ENCODE results near the gene RAB4A. TPM values are rescaled to one million over a fixed set of nuclear protein-coding genes. Genes with fewer than 3 reads are reported as not detected.
"Not testable (repeated sequence)": the region's sequence is repeated elsewhere in the genome, so short reads cannot be mapped to it uniquely, and the experiment has no call there.

RAB4A gene
- polyA plus RNA-seq, 2 of the 4 experiments (the other 2 are of a cell fraction), result 31.5 to 38.4 TPM

- no peak overlapping the region for H3K4me3 ChIP-seq
- ATAC-seq, result no peak
- whole genome bisulfite sequencing (ENCODE audit: missing lambda C conversion rate), result 91% methylated on average over 12 of the region's 12 CpGs
Measured at GRCh38 chr1:229326601-229327000, 55.7 kb downstream of the RAB4A start.

GRCh38 chr1:229327765-229328164 is 56.9 kb downstream of the RAB4A start:
- POLR2A ChIA-PET; DNase-seq (ENCODE audit: low read depth in 1 of 2, low spot score in 1 of 2); H3K4me1 ChIP-seq; FAIRE-seq; H3K27ac ChIP-seq; ATAC-seq; H3K4me2 ChIP-seq; H3K9me3 ChIP-seq; H3K4me3 ChIP-seq: not testable (repeated sequence)
- CTCF ChIA-PET, result interaction anchor here (0.7 kb wide), 1 partner anchor 1566 kb away, joined by 3 read pairs; no protein-coding TSS in a partner anchor
- WGBS (ENCODE audit: missing lambda C conversion rate), result 87% methylated on average over 6 of the region's 6 CpGs

More at GRCh38 chr1:229326601-229327000, 55.7 kb downstream of the RAB4A start:
- no peak overlapping the region for H3K4me2 ChIP-seq
- FAIRE-seq (no peak), DNase-seq (ENCODE audit: low read depth in 1 of 2, low spot score in 1 of 2) (no peak)
- H3K27ac ChIP-seq, result no peak overlapping the region
- no peaks in the 10 kb centered on the region for H3K4me1 ChIP-seq
- POLR2A ChIA-PET, result no interaction called here
- no peak for TF ChIP-seq ATOH8 (CRISPR knock-in tag; IDR thresholded peaks at IDR 0.05; ENCODE audit: low read depth)
- no peak for TF ChIP-seq CBX8 (IDR thresholded peaks at IDR 0.05)
- TF ChIP-seq CHD4 (IDR thresholded peaks at IDR 0.05; ENCODE audit: borderline replicate concordance), result no peak
- no peak for TF ChIP-seq HDAC2 (IDR thresholded peaks at IDR 0.05)
- no peak for TF ChIP-seq HOXB5 (CRISPR knock-in tag; IDR thresholded peaks at IDR 0.05)
- no peak for TF ChIP-seq JUN (IDR thresholded peaks at IDR 0.05)
- TF ChIP-seq TP53 (CRISPR knock-in tag; IDR thresholded peaks at IDR 0.05), result no peak
- no peak for TF ChIP-seq E2F6 (IDR thresholded peaks at IDR 0.05; ENCODE audit: borderline replicate concordance, low read depth)
- TF ChIP-seq KDM5A (IDR thresholded peaks at IDR 0.05), result no peak
- TF ChIP-seq PHF8 (IDR thresholded peaks at IDR 0.05; ENCODE audit: borderline replicate concordance, low read depth), result no peak
- TF ChIP-seq CTCF (IDR thresholded peaks at IDR 0.05), result no peak
- TF ChIP-seq SREBF2 (IDR thresholded peaks at IDR 0.05), result no peak
- TF ChIP-seq HEYL (CRISPR knock-in tag; IDR thresholded peaks at IDR 0.05), result no peak
- TF ChIP-seq MYC (IDR thresholded peaks at IDR 0.05; ENCODE audit: borderline replicate concordance, low read length), result no peak
- TF ChIP-seq RCOR1 (IDR thresholded peaks at IDR 0.05; ENCODE audit: low read depth, low read length), result no peak
- TF ChIP-seq ZSCAN20 (CRISPR knock-in tag; IDR thresholded peaks at IDR 0.05), result no peak
- no peak for TF ChIP-seq JUNB (IDR thresholded peaks at IDR 0.05)
- no peak for TF ChIP-seq ZC3H11A (IDR thresholded peaks at IDR 0.05)
- CTCF ChIA-PET, result interaction anchor here (0.6 kb wide), 1 partner anchor 43 kb away, joined by 3 read pairs; no protein-coding TSS in a partner anchor
- no peaks in the 10 kb centered on the region for H3K9me3 ChIP-seq

- no peak overlapping the region for H3K4me2 ChIP-seq
- ChIA-PET CTCF (interaction anchor here (0.6 kb wide), 1 partner anchor 671 kb away, joined by 3 read pairs; no protein-coding TSS in a partner anchor), POLR2A (no interaction called here)
- no peak for DNase-seq (ENCODE audit: low read depth in 1 of 2, low spot score in 1 of 2)
- no peak overlapping the region for H3K4me3 ChIP-seq
- 71% methylated on average over 7 of the region's 7 CpGs for WGBS (ENCODE audit: missing lambda C conversion rate)
- ATAC-seq, result no peak; a peak in 1 of 6 replicates
- no peaks in the 10 kb centered on the region for H3K4me1 ChIP-seq
- no peak for FAIRE-seq
- H3K27ac ChIP-seq, result no peak overlapping the region
- peaks cover 3% of the 10 kb centered on the region; the same call in 2 of the 3 replicates for H3K9me3 ChIP-seq
- TF ChIP-seq KDM1A (IDR thresholded peaks at IDR 0.05; ENCODE audit: low read depth), result no peak
- no peak for TF ChIP-seq ZC3H11A (IDR thresholded peaks at IDR 0.05)
- no peak for TF ChIP-seq HOXB5 (CRISPR knock-in tag; IDR thresholded peaks at IDR 0.05)
- no peak for TF ChIP-seq CBX2 (IDR thresholded peaks at IDR 0.05; ENCODE audit: borderline replicate concordance, low read depth)
- no peak for TF ChIP-seq CHD4 (IDR thresholded peaks at IDR 0.05; ENCODE audit: borderline replicate concordance)
- no peak for TF ChIP-seq BHLHE40 (IDR thresholded peaks at IDR 0.05; ENCODE audit: low read depth, low read length)
- no peak for TF ChIP-seq SREBF2 (IDR thresholded peaks at IDR 0.05)
- no peak for TF ChIP-seq ATOH8 (CRISPR knock-in tag; IDR thresholded peaks at IDR 0.05; ENCODE audit: low read depth)
- no peak for TF ChIP-seq JUN (IDR thresholded peaks at IDR 0.05)
- no peak for TF ChIP-seq RNF2 (IDR thresholded peaks at IDR 0.05; ENCODE audit: borderline replicate concordance, low read depth)
- TF ChIP-seq CHD2 (IDR thresholded peaks at IDR 0.05; ENCODE audit: low read length, partially characterized antibody), result no peak
- TF ChIP-seq HES2 (IDR thresholded peaks at IDR 0.05), result no peak
- no peak for TF ChIP-seq EP300 (IDR thresholded peaks at IDR 0.05)
- TF ChIP-seq GATA3 (IDR thresholded peaks at IDR 0.05; ENCODE audit: borderline replicate concordance), result no peak
- no peak for TF ChIP-seq RAD21 (conservative IDR thresholded peaks at IDR 0.05 in 1 of 2, IDR thresholded peaks at IDR 0.05 in 1 of 2)
- TF ChIP-seq NFE2L2 (conservative IDR thresholded peaks at IDR 0.05; ENCODE audit: low read length), result no peak
- TF ChIP-seq PBX3 (IDR thresholded peaks at IDR 0.05), result no peak
Measured at GRCh38 chr1:229328598-229329362, 57.9 kb downstream of the RAB4A start.

All from A549 (cell line).